Ovary (tissue), 9 donors: Measurements from ENCODE around the gene OR5H2. TPM values are rescaled to one million over a fixed set of nuclear protein-coding genes. Genes with fewer than 3 reads are reported as not detected.

Source experiments
- DNase-seq, 5 donors: peaks; one replicate each; pipeline ENCODE4 v3.0.0-alpha.2; 2019 to 2020
- H3K27ac ChIP-seq, 2 donors: fragments of 200-600 bp; one replicate each; pipeline versions ENCODE4 v1.5.1 to v1.8.0; 2019 to 2022
- H3K27me3 ChIP-seq: fragments of 200-600 bp; one replicate; pipeline ENCODE4 v1.8.0; 2022
- H3K36me3 ChIP-seq: fragments of 200-600 bp; sonication (generic); one replicate; pipeline ENCODE4 v1.5.1; 2019
- H3K4me1 ChIP-seq: one replicate; pipeline ENCODE4 v1.8.1; 2013; ENCODE audit warnings: mild to moderate bottlenecking, moderate library complexity; ENCODE audit not compliant: insufficient read depth
- H3K4me3 ChIP-seq: fragments of 200-600 bp; sonication (generic); one replicate; pipeline ENCODE4 v1.5.1; 2017
- H3K9me3 ChIP-seq, 2 donors: fragments of 200-600 bp in 1 of 2; sonication (generic) in 1 of 2; one replicate each; pipeline versions ENCODE4 v1.5.1 to v1.8.1; 2013 to 2019; ENCODE audit warnings: mild to moderate bottlenecking in 1 of 2, moderate library complexity in 1 of 2
- CTCF ChIP-seq, 3 donors: fragments of 450-650 bp in 2 of 3; fragments of 200-600 bp in 1 of 3; IDR thresholded peaks; one replicate each; pipeline versions ENCODE4 v1.5.1 to v1.8.0; 2016 to 2022; ENCODE audit warnings: antibody characterized with exemption in 3 of 3, mild to moderate bottlenecking in 1 of 3
- EP300 ChIP-seq: sonication (generic); formaldehyde crosslinking; IDR thresholded peaks from one replicate; pipeline ENCODE4 v1.6.1; 2017; ENCODE audit warnings: antibody characterized with exemption
- POLR2A ChIP-seq: fragments of 450-650 bp; IDR thresholded peaks from one replicate; pipeline ENCODE4 v1.6.1; 2017; ENCODE audit warnings: antibody characterized with exemption, mild to moderate bottlenecking, moderate library complexity
- WGBS, 3 donors: extraction: QIAGEN DNeasy Blood & Tissue Kit in 1 of 3; methylation state at CpG; one replicate each; pipeline versions ENCODE4 v1.1.5 to v1.1.7; 2013 to 2017; 5-methylcytosine and 5-hydroxymethylcytosine counted together
- intact Hi-C, 4 donors: fragments of 100-400 bp; cut with DNase I; formaldehyde crosslinking; loops; one replicate each; pipeline versions ENCODE4 v1.11.0 to v1.15.1; 2022 to 2023
- polyA plus RNA-seq, 2 donors: library from polyadenylated mRNA; stranded (reverse); fragments of 200-250 nt in 1 of 2; fragments of 350-450 nt in 1 of 2; fragmentation: Illumina TruSeq in 1 of 2; extraction: RNeasy Lipid Tissue Mini Kit (QIAGEN cat#74804) in 1 of 2; gene quantifications; one replicate each; pipeline ENCODE4 v1.2.3, GENCODE V29; 2013 to 2014
- total RNA-seq, 7 donors: library from RNA; depleted of rRNA in 2 of 7; stranded (reverse); fragments of >200 nt in 2 of 7; fragmentation: NEBNext Ultra II Directional in 3 of 7; extraction: Animal tissue kit (Norgen Biotek cat#: 25700) in 3 of 7; gene quantifications; one replicate each; pipeline versions ENCODE4 v1.1.0 to v1.2.4, GENCODE V29; 2016 to 2023
- donor health status: DM: no; HTN: no; CAD: no; lungs with moderate emphysema.
- donor health status: DM: no; HTN: no; CAD: no.
- donor health status: Bipolar disorder and iron deficiency.
- donor health status: DM: yes; HTN: yes; CAD: no.
- donor health status: DM: no; HTN: no; CAD: no.
- donor health status: DM: yes; HTN: yes; CAD: no.

OR5H2 gene
- total and polyA plus RNA-seq, 9 donors = not detected

- Histone ChIP-seq H3K27ac (no peak overlapping the region), H3K9me3 (no peaks in the 10 kb centered on the region), H3K4me3 (no peak overlapping the region), H3K4me1 (no peaks in the 10 kb centered on the region), H3K36me3 (no peaks in the 10 kb centered on the region), H3K27me3 (no peaks in the 10 kb centered on the region)
- intact Hi-C loops = loop anchor here in 1 of 4 donors (10.0 kb wide), 1 partner anchor 65 kb away; no protein-coding TSS in a partner anchor
- DNase-seq = no peak
- TF ChIP-seq CTCF (IDR thresholded peaks at IDR 0.05) = no peak
- TF ChIP-seq EP300 = no peak
- TF ChIP-seq POLR2A = no peak
- whole genome bisulfite sequencing, 3 donors = 77 to 88% (median 79%) methylated on average over 3 of the region's 3 CpGs
Observed at GRCh38 chr3:98269846-98270245, 12.5 kb upstream of the OR5H2 start.

- no peaks in the 10 kb centered on the region for H3K27me3 ChIP-seq
- DNase-seq = no peak
- no peaks in the 10 kb centered on the region for H3K9me3 ChIP-seq
- intact Hi-C loops = no loop called here
- no peak overlapping the region for H3K27ac ChIP-seq
- WGBS, 3 donors = 60 to 69% (median 63%) methylated on average over 3 of the region's 3 CpGs
- no peaks in the 10 kb centered on the region for H3K4me1 ChIP-seq
- H3K36me3 ChIP-seq = no peaks in the 10 kb centered on the region
- TF ChIP-seq POLR2A (no peak), CTCF (IDR thresholded peaks at IDR 0.05) (no peak)
- H3K4me3 ChIP-seq = no peak overlapping the region
Observed at GRCh38 chr3:98272126-98272525, 10.2 kb upstream of the OR5H2 start.

GRCh38 chr3:98274914-98275313 is 7.4 kb upstream of the OR5H2 start:
- no peak for DNase-seq
- no peak overlapping the region for H3K4me3 ChIP-seq
- intact Hi-C loops = no loop called here
- no peaks in the 10 kb centered on the region for H3K4me1 ChIP-seq
- no peak overlapping the region for H3K27ac ChIP-seq
- no peaks in the 10 kb centered on the region for H3K27me3 ChIP-seq
- TF ChIP-seq EP300 (no peak), POLR2A (no peak), CTCF (IDR thresholded peaks at IDR 0.05) (no peak)
- WGBS, 3 donors = 74 to 77% (median 77%) methylated on average over 3 of the region's 3 CpGs
- H3K9me3 ChIP-seq = no peaks in the 10 kb centered on the region
- H3K36me3 ChIP-seq = no peaks in the 10 kb centered on the region

GRCh38 chr3:98290916-98291315 is 8.6 kb downstream of the OR5H2 start:
- intact Hi-C loops = no loop called here
- no peaks in the 10 kb centered on the region for H3K36me3 ChIP-seq
- no peaks in the 10 kb centered on the region for H3K4me1 ChIP-seq
- 69 to 73% (median 73%) methylated on average over 1 of the region's 1 CpG for WGBS, 3 donors
- DNase-seq = no peak
- TF ChIP-seq CTCF (IDR thresholded peaks at IDR 0.05) (no peak), EP300 (no peak), POLR2A (no peak)
- no peaks in the 10 kb centered on the region for H3K9me3 ChIP-seq
- H3K4me3 ChIP-seq = no peak overlapping the region
- no peak overlapping the region for H3K27ac ChIP-seq
- no peaks in the 10 kb centered on the region for H3K27me3 ChIP-seq
